Activated CD8-positive, alpha-beta memory T cell treated with anti-CD3 and anti-CD28 coated beads for 1 hour (primary cell): ENCODE results near the gene PARD3.

Experiments
- DNase-seq, 2 donors: peaks; one replicate each; pipeline ENCODE4 v3.0.0-alpha.2; 2020; ENCODE audit warnings: low read depth in 1 of 2; ENCODE audit errors: extremely low read depth in 1 of 2

Gene PARD3

DNA sequence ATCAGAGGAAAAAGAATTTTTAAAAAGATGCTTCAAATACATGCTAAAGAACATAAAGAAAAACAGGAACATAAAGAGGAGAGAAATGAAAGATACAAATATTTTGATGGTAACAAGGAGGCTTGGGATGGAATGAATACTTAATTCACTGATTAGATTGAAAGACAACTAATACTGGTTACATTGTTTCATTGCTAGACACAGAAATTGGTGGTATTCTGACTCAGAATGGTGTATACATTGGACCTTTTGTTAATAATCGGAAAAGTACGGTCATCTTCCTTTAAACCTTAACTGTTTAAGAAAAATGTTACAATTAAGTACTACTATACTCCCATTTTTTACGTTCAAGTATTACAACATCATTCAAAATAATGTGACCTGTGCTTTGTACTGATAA lies 567.5 kb downstream of the PARD3 start:
- no peak for DNase-seq

GRCh38 chr10:34244756-34245484 lies 570.2 kb downstream of the PARD3 start:
- DNase-seq, result no peak

- no peak for DNase-seq
Measured at GRCh38 chr10:34241226-34242000, 573.7 kb downstream of the PARD3 start.

DNA sequence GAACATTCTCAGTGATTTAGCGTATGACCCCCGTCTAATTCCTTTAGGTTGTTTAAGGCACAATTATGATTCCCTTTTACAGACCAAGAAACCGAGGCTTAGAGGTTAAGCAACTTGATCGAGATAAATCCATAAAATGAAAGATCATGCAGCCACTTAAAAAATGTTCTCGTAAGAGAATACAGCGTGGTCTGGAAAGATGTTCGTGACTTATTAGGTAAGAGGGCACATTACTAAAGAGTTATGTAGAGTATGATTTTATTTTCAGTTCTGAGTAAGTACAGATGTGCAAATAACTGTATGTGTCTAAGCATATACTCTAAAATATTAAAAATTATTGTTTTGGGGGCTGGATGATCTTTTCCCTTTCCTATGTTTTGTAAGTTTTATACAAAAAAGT lies 575.1 kb downstream of the PARD3 start:
- no peak for DNase-seq

DNA sequence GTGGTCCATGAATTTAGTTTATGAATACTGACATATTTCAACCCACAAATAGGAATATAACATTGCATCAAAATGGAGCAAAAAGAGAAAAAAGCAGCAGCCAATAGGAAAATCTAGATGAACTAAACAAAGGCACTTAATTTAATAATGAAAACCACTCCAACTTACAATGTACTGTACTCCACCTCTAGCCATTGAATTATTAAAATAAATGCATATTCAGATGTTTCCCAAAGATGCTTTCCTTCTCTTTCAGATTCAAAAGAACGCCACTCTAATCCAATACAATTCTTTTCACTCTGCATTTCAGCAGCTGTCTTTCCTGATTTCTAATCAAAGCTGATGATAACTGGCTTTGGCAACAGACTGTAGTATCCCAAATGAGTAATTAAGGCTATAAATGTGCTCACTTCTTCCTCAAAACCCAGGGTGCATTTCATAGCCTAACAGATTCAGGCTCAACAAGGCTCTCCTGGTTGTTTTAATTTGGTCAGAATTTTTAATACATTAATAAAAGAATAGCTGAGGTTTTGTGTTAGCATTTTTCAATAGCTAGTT lies 577.1 kb downstream of the PARD3 start:
- DNase-seq, result no peak

DNA sequence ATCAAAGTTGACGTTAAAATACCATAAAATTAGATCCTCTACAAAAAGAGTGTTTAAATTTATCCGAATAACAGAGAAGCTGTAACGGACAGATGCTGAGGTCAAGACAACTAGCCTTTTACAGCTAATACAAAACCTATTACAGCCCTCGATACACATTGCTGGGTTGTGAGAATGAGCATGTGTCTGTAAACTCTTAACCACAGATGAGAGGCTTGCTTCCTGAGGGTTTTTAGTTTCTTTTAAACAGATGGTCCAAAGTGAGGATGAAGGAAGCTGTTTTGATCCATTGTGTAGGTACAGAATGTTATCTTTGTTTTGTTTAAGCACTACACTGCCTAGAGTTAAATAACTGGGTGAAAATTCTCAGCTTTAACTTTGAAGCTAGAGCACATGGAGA lies 578.2 kb downstream of the PARD3 start:
- no peak for DNase-seq

DNA sequence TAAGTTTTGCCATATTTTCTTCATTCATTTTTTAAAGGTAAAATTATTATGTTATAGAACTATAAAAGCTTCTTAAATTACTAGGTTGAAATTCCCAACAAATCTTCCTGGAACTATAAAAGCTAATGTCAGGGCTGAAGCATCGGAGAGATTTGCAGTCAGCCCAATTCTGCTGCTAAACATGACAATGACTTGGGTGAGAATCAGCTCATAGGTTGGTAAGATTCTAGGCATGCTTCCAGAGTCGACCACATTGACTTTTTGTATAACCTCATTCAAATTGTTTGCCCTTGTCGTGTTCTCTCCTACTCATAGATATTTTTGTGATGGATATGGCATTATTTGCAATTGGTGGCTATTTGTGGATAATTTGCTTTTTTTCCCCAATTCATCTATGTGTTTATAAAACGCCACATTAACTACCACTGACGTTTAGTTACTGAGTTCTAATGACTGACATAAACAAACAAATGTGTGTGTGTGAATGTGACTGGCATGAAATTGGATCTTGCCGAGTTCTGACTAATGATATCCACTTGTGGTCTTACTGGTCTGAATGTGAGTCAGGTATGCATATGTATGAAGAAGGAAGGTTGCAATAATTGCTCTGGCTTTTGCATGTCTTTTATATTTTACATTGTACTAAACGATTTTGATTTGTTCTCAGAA lies 579.8 kb downstream of the PARD3 start:
- no peak for DNase-seq

GRCh38 chr10:34232481-34232880 lies 582.6 kb downstream of the PARD3 start:
- no peak for DNase-seq

- DNase-seq, result no peak
Measured at GRCh38 chr10:34231441-34232180, 583.5 kb downstream of the PARD3 start.

DNA sequence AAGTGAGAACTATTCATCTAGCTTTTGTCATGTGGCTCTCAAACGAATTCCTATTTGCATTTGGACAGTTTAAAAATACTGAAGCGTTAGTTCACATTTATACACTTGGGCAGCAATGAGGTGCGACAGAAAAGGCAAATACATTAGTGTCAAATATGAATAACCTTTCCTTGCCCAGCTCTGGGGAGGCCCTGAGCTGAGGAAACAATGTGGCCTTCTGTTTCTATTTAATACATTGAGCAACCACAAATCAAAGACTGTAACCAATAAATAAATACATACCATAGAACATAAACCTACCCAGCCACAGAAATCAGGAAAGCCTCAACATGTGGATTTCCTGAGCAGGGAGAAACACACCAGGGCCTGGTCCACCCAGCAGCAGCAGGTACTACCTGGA lies 585.2 kb downstream of the PARD3 start:
- DNase-seq, result no peak

DNA sequence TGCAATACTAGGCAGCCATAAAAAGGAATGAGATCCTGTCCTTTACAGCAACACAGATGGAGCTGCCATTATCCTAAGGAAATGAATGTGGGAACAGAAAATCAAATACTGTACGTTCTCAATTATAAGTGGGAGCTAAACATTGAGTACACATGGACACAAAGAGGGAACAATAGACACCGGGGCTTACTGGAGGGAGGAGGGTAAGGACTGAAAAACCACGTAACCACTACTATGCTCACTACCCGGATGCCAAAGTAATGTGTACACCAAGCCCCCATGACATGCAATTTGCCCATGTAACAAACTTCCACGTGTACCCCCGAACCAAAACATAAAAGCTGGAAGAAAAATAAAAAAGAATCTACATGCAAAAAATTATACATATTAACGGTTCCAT lies 587.0 kb downstream of the PARD3 start:
- no peak for DNase-seq

GRCh38 chr10:34224639-34225038 lies 590.5 kb downstream of the PARD3 start:
- no peak for DNase-seq

GRCh38 chr10:34223658-34224057 lies 591.4 kb downstream of the PARD3 start:
- DNase-seq, result no peak

DNA sequence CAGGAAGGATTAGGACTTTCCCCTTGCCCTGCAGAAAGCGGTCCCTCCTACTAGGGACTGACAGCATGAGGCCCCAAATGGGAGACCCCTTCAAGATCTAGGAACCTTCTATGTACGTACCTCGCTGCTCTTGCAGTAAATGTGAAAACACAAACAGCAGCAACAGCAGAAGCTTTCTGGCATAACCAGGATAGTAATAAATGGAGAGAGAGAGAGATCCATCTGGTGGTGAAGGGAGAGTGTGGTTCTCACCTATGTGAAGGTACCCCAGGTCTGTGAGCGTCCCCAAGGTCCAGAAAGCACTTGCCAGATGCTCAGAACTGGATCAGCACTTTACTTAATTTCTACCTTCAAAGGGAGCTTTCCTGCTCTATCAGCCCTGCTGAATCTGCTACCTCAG lies 592.7 kb downstream of the PARD3 start:
- no peak for DNase-seq

DNA sequence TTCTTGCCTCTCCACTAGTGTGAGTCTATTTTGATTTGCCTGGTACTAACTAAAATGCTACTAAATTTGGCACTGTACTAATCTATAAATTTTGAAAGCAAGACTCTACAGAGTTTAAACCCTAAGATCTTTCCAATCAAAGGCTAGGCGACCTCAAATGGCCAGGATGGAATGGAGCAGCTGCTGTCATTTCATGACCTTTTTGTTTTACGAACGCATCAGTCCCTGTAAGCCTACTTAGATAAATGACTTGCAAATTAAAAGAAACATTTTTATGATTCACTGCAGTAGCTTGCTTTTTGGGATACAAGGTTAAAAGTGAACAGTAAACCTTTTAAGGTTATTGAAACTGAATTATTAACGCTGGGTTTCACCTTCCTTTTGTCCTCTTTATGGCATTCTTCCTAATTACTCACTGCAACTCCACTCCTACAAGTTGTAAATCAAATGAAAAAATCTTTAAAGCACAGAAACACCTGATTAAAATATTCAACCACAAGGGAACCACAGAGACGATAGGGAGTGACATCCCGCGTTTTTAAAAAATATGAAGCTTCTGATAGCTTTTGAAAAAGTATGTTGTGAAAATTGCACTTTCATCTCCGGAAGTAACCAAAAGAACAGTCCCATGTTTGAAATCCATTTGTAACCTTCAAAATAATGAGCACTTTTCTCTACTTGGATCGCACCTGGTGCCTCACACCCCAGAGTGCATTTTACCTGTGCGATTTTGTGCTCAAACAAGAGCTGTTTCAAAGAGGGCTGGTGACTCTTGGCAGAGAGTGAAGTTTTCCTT lies 595.1 kb downstream of the PARD3 start:
- no peak for DNase-seq

DNA sequence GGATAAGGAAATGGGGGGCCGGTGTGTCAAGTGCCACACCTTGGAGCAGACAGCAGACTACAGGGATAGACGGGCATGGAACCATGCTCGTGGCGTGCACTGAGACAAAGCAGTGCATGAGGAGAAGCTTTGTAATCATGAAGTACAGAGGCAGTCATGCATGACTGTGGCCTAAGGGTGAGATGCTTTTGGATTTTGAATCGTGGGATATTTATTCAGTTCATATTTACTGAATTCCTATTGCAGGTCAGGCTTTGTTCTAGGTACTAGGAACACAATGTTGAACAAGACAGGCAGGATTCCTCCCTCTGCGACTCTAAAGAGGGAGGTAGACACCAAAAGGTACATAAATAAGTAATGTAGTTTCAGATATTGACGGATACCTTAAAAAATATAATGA lies 597.6 kb downstream of the PARD3 start:
- DNase-seq, result no peak

DNA sequence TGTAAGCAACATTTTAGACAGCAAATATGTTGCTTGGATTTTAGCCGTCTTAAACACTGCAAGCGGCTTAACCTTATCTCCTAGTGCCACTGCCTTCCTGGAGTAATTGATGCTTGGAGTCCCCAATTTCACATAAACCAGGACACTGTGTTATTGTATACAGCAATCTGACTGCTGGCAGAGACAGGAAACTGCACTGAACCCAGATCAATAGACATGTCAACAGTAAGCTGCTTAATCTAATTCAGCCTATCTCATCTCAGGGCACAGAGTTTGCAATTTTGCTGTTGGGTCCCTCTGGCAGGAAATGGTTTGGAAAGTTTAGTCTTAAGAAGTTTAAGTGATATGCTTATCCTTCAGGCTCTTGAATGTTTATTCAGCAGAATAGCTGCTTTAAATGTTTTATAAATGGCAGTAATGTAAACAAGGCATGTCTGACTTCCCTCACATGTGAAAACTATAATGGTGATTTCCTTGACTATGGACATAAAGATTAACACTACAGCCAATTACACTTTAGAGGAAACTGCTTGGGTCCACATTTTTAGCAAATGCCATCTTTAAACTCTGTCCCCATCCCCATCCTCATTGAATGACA lies 598.6 kb downstream of the PARD3 start:
- no peak for DNase-seq

- DNase-seq, result no peak
Measured at GRCh38 chr10:34213805-34214197, 601.3 kb downstream of the PARD3 start.

DNA sequence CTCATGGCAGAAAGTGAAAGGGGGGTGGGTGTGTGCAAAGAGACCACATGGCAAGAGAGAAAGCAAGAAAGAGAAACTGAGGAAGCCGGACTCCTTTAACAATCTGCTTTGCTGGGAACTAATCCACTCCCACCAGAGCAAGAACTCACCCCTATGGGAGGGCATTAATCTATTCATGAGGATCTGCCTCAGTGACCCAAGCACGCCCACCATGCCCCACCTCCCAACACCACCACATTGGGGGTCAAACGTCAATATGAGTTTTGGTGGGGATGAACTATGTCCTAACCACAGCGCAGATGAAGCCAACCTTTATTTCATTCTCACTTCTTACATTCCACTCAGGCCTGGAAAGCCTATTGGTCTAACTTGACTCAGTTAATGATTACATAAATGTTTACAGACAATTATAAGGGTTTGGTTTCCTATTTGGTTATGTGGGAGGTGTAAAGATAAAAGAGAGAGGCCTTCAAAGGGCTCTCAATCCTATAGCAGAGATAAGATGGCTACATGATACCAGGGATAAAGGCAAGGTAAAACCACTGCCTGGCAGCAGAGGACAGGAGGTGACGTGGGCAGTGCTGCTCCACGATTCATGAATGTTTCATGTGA lies 601.8 kb downstream of the PARD3 start:
- DNase-seq, result no peak
